ENCODE data around the gene PSEN2.
"Not testable (repeated sequence)": the region's sequence is repeated elsewhere in the genome, so short reads cannot be mapped to it uniquely, and the experiment has no call there.

Gene PSEN2

DNA sequence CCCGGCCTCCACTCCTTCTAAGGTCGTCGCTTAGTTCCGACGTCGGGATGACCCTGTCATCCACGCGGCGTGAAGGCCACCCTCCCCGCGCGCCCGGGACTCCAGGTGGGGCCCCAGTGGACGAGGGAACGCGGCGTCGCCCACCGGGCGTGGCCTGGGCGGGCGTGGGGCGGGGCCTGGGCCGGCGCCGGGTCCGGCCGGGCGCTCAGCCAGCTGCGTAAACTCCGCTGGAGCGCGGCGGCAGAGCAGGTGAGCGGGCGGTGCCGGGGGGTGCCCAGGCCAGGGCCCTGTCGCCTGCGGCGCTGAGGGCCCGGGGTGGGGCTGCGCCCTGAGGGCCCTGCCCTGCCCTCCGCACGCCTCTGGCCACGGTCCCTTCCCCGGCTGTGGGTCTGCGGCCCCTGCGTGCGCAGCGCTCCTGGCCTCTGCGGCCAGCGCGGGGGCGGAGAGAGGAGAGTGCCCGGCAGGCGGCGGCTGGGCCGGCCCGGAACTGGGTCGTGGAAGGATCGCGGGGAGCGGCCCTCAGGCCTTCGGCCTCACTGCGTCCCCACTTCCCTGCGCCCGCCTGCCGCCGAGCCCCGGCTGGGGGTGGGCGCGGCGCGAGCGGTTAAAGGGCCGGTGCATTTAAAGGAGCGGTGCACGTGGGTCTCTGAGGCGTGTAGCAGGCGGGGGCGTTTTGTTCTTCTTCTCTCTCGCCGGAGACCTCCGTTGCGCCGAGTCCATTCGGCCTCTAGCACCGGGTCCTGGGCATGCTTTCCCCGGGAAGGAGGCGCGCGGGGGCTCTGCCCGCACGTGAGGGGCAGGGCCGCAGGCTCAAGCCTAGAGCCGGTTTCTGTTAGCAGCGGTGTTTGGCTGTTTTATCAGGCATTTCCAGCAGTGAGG is at the start of gene PSEN2:
Gene PSEN2, plus strand, starts transcription at position 216 of the 879 bp plus-strand sequence. CDS start 11,292 bp downstream, outside the sequence.
- peak; percentile 29 to 50 for DNase-seq (ENCODE audit: low read depth in 2 of 2)

DNA sequence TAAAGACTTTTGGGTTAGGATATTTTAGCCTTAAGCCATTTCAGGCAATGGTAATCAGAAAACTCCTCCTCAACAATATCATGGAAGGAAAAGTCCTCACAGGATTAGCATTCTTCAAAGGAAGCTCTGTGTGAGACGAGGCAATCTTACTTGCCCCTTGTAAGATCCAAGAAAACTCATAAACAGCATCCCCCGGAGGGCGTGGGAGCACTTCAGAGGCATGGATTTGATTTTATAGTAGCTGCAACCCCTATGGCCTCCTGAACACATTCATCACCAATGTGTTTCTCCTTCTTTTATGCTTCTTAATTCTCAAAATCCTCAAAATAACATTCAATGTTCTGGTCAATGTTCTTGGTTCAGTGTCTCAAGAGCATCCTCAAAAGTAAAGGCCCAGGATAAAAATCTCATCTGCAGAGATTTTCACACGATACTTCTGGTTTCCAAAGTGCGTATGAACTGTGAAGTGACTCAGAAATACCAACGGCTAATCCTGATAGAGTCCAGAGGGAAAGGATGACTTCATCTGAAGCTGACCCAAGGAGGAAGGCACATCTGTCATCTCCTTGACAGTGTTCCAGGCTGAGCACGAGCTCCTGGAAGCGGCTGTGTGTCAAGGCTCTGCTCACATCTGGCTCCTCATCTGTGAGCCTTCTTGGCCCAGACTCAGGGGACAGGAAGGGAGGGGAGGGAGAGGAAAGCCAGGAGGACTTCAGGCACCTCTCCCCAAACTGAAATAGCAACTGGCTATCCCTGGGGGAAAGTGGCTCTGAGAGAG is 49.3 kb upstream of the PSEN2 start:
- no peak for DNase-seq (ENCODE audit: low read depth in 2 of 2)

GRCh38 chr1:226821719-226822085 is 48.7 kb upstream of the PSEN2 start:
- DNase-seq (ENCODE audit: low read depth in 2 of 2), result no peak

GRCh38 chr1:226823643-226824042 is 46.8 kb upstream of the PSEN2 start:
- DNase-seq (ENCODE audit: low read depth in 2 of 2), result no peak

DNA sequence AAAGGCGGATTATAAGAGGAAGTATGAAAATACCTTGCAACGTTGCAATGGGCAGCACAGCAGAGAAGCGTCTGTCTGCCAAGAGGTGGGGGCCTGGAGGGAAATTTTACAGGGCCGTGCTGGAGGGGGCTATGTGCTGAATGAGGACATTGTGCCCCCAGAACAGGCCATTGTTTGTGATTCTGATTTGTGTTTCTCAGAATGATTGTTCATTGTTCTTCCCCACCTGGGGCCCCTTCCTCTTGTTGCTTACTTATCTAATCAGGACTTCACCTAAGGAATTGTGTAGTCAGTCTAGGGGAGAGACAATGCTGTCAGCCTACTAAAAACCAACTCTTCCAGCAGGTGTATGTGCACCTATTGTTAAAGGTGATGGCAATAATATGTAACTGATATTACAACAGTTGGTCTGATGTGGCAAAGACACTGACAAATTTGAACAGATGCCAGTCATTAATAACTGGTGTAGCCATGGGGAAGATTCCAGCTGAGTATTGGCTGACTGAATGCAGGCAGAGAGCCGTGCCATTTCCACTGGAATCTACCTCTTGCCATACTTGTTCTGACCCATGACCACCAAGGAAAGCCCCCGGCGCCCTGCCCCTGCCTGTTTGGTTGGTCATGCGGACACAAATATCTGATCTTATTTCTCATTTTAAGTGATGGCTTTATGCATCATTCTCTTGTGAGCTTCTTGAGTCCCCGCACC is 45.2 kb upstream of the PSEN2 start:
- no peak for DNase-seq (ENCODE audit: low read depth in 2 of 2)

DNA sequence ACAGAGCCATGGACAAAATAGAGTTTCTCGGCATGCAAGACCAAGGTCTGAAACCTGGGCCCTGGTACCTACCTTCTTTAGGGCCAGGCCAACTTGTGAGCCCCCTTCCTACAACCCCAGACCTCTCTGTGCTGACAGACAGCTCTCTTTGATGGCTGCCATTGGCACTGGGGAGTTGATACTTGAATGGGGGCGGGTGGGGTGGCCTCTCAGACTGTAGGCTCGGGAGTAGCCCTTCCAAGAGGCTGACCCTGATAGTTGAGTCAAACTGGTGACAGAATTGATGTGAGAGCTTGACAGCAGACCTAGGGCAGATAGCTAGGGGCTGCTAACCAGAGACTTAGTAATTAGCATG is 44.7 kb upstream of the PSEN2 start:
- DNase-seq (ENCODE audit: low read depth in 2 of 2), result no peak

GRCh38 chr1:226826479-226827261 is 43.7 kb upstream of the PSEN2 start:
- no peak for DNase-seq (ENCODE audit: low read depth in 2 of 2)

- DNase-seq (ENCODE audit: low read depth in 2 of 2), result peak in 1 of 2 experiments; percentile 14
These were observed 43.0 kb upstream of the PSEN2 start for GRCh38 chr1:226827458-226827857.

- peak; percentile 92 to 97 for DNase-seq (ENCODE audit: low read depth in 2 of 2)
These were observed 42.4 kb upstream of the PSEN2 start for GRCh38 chr1:226827968-226828513.

- no peak for DNase-seq (ENCODE audit: low read depth in 2 of 2)
These were observed 41.3 kb upstream of the PSEN2 start for GRCh38 chr1:226829105-226829504.

- DNase-seq (ENCODE audit: low read depth in 2 of 2), result no peak
These were observed 38.5 kb upstream of the PSEN2 start for GRCh38 chr1:226831953-226832352.

DNA sequence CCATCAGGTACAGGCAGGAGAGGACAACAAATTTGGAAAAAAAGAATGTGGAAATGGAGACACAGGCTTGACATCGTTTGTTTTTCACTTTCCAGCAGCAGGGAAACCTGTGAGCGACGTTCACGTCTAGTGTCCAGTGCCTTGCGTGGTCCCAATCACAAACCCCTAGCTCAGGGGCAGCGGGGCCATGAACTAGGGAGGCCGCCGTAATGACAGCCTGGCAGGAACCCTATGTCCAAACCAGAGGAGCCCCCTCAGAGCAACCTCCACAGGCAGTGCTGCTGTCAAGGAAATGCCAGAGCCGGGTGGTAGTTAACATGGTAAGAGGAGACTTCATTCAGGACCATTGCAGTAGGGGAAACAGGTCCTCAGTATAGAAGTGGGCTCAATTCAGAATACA is 37.8 kb upstream of the PSEN2 start:
- DNase-seq (ENCODE audit: low read depth in 2 of 2), result no peak

GRCh38 chr1:226834179-226834578 is 36.2 kb upstream of the PSEN2 start:
- not testable (repeated sequence) for DNase-seq (ENCODE audit: low read depth in 2 of 2)

DNA sequence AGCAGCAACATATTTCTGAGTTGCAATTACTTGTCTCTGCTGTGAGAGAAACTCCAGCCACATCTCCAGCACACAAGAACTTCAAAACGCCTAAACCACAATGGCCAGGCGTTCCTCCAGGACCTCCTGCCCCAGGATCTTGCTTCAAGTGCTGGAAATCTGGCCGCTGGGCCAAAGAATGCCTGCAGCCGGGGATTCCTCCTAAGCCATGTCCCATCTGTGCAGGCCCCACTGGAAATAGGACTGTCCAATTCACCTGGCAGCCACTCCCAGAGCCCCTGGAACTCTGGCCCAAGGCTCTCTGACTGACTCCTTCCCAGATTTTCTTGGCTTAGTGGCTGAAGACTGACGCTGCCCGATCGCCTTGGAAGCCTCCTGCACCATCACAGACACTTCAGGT is 35.0 kb upstream of the PSEN2 start:
- DNase-seq (ENCODE audit: low read depth in 2 of 2), result not testable (repeated sequence)

GRCh38 chr1:226837966-226838365 is 32.5 kb upstream of the PSEN2 start:
- not testable (repeated sequence) for DNase-seq (ENCODE audit: low read depth in 2 of 2)

- no peak for DNase-seq (ENCODE audit: low read depth in 2 of 2)
These were observed 32.0 kb upstream of the PSEN2 start for GRCh38 chr1:226838456-226838855.

- no peak for DNase-seq (ENCODE audit: low read depth in 2 of 2)
These were observed 24.8 kb upstream of the PSEN2 start for GRCh38 chr1:226845624-226846023.

DNA sequence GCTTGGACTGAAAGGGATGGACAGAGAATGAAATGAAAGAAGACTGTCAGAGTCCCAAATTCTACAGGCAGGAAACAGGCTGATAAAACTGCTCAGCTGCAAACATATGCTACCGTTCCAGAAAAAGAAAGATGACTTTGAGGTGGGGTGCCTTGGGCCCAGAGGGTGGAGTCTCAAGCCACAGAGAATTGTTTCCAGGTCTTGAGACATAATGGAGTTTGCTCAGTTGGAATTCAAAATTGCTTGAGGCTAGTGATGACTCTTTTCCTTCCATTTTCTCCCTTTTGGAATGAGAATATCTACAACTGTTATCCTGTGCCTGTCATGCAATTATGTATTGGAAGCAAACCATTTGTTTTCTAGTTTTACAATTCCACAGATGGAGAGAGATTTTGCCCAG is 23.6 kb upstream of the PSEN2 start:
- DNase-seq (ENCODE audit: low read depth in 2 of 2), result no peak

GRCh38 chr1:226854548-226854947 is 15.9 kb upstream of the PSEN2 start:
- DNase-seq (ENCODE audit: low read depth in 2 of 2), result not testable (repeated sequence)

GRCh38 chr1:226862890-226863289 is 7.5 kb upstream of the PSEN2 start:
- DNase-seq (ENCODE audit: low read depth in 2 of 2), result no peak

- DNase-seq (ENCODE audit: low read depth in 2 of 2), result no peak
These were observed 7.0 kb upstream of the PSEN2 start for GRCh38 chr1:226863446-226863845.

Data from stimulated activated CD4-positive, alpha-beta T cell treated with anti-CD3 and anti-CD28 coated beads, Interleukin-12 subunit alpha, Interleukin-12 subunit beta, amount 100 ng/mL, for 24 hours (primary cell).